Measurements from ENCODE around the gene MICAL1. TPM values are rescaled to one million over a fixed set of nuclear protein-coding genes. Genes with fewer than 3 reads are reported as not detected.
"Not testable (repeated sequence)": the region's sequence is repeated elsewhere in the genome, so short reads cannot be mapped to it uniquely, and the experiment has no call there.

Gene MICAL1
- total RNA-seq, 2 donors from 2014 or later: 136 TPM

DNA sequence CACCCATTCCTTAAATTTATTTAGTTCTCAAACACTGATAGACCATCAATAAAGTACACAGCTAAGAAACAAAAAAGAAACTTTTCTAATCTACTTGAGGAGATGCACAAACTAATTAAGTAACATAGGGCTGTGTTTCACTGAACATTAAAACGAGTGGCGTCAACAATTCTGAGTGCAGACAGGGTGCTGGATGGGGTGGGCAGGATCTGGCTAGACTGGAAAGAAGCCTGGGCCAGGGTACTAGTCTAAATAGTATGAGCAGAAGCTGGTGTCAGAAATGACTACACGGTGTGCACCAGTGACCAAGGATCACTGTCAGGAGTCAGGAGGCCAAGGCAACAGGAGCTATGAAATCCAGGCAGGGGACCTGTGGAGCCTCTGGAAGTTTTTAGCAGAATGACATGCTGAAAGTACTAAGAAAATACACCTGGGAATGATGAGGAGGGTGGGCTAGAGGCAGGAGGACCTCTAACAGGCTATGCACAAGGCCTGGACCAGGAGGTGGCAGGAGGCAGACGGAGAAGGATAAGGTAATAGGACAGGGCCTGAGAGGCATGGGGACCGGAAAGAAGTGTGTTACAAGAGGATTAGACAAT lies 14.1 kb upstream of the MICAL1 start:
- Mint-ChIP-seq H3K27me3 (no peaks in the 10 kb centered on the region), H3K27ac (peak overlapping the region; percentile 67), H3K36me3 (ENCODE audit: low read depth) (peaks cover 24% of the 10 kb centered on the region), H3K4me3 (no peak overlapping the region), H3K4me1 (peaks cover 45% of the 10 kb centered on the region)
- no peaks in the 10 kb centered on the region for H3K9me3 ChIP-seq (ENCODE audit: control insufficient read depth, low read length, poor library complexity, severe bottlenecking)
- DNase-seq (no peak), ATAC-seq (no peak)

DNA sequence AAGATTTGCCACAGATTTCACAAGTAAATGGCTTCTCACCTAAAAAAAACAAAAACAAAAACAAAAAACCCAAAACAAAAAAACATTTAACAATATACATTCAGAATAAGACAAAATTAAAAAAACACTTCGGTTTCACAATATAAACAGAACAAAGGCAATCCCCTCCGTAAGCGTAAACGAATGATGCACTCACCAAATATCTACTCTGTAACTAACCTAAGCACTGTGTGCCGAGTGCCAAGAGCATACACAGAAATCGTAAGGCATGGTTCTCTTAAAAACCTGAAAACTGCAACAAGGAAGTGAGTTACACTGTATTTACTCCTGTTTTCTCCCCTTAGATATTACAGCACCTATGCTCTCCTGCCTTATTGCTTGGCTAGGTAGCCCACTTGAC lies 12.1 kb upstream of the MICAL1 start:
- peak overlapping the region; percentile 67 for H3K27ac Mint-ChIP-seq

DNA sequence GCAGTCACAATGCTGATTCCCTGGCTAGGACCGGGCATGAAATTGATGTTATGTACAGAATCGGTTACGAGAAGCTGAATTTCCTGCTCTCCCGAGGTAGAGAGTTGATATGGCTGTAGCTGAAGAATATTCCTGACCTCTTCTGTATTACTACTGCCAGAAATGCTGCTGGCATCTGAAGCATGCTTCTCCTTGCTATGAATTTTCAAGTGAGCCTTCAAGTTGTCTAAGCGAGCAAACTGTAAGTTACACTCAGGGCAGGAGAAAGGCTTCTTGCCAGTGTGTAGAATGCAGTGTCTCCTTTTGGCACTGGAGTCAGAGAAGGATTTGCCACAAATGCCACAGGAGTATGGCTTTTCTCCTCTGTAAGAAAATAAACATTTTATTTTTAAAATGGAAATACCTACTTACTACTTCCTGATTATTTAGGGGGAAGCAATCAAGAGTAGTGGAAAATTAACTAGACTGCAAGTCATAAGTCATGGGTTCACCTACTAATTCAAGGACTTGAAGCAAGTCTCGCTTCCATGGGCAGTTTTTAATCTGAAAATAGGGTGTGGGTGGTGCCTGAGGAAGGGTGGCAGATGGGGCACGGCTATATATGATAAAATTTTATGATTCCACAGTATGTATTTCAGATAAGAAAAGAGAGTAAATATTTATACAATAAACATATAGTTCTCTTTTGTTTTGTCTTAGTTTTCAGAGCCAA lies 10.8 kb upstream of the MICAL1 start:
- Mint-ChIP-seq H3K27ac (peak overlapping the region; percentile 67), H3K4me3 (no peak overlapping the region), H3K4me1 (peaks cover 31% of the 10 kb centered on the region), H3K27me3 (no peaks in the 10 kb centered on the region), H3K36me3 (ENCODE audit: low read depth) (peaks cover 20% of the 10 kb centered on the region)
- no peaks in the 10 kb centered on the region for H3K9me3 ChIP-seq (ENCODE audit: control insufficient read depth, low read length, poor library complexity, severe bottlenecking)
- ATAC-seq (no peak), DNase-seq (no peak)

More for the DNA sequence above, 12.1 kb upstream of the MICAL1 start:
- Mint-ChIP-seq H3K27me3 (no peaks in the 10 kb centered on the region), H3K4me3 (no peak overlapping the region), H3K36me3 (ENCODE audit: low read depth) (peaks cover 17% of the 10 kb centered on the region), H3K4me1 (peaks cover 37% of the 10 kb centered on the region)
- H3K9me3 ChIP-seq (ENCODE audit: control insufficient read depth, low read length, poor library complexity, severe bottlenecking): no peaks in the 10 kb centered on the region
- DNase-seq (no peak), ATAC-seq (no peak)

DNA sequence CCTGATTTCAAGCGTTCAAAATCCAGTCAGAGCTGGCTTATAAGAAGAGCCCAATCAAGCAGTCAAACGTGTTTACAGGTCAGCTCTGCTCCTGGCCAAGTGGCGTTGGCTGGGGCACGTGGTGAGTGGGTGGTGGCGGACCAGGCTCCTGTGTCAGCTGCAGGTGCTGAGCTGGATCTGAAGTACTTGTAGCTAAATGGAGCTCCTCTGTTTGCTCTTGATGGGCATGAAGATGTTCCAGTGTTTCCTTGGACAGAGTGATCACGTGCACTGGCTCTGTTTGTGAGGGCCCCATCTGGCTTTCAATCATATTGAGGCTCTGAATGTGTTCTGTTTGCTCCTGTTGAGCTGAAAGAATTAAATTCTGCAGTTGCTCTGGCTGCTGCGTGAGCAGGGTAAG lies 10.2 kb upstream of the MICAL1 start:
- DNase-seq: no peak
- peaks cover 20% of the 10 kb centered on the region for H3K36me3 Mint-ChIP-seq (ENCODE audit: low read depth)
- H3K27ac Mint-ChIP-seq: peak overlapping the region; percentile 67
- no peak overlapping the region for H3K4me3 Mint-ChIP-seq
- H3K27me3 Mint-ChIP-seq: no peaks in the 10 kb centered on the region
- H3K4me1 Mint-ChIP-seq: peaks cover 31% of the 10 kb centered on the region
- H3K9me3 ChIP-seq (ENCODE audit: control insufficient read depth, low read length, poor library complexity, severe bottlenecking): no peaks in the 10 kb centered on the region
- ATAC-seq: no peak

DNA sequence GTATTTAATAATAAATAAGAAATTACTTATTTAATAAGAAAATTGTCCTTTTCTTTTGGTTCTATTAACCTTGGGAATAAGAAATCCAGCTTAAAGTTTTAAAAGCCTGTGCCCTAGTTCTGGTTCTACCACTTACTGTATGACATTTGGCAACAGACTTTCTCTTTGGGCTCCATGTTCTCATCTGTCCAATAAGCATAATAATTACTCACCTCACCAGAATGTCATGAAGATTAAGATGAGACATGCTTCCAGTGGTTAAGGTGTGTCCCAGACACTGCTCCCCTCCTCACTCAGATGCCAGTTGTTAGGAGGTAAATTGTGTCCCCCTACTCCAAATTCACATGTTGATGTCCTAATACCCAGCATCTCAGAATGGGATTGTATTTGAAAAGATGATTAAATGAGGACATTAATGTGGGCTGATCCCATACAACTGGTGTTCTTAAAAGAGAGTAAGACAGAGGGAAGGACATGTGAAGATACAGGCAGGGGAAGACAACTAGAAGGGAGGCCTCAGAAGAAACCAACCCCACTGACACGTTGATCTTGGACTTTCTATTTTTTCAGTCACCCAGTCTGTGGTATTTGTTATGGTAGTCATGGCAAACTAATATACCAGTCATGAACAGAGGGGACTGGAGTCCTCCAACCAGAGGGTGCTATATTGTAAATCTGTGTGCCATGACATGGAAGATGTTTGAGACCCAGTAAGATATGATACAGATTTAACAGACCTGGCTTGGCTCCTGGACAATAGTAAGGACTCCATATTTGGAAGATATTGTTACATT lies 6.4 kb upstream of the MICAL1 start:
- Mint-ChIP-seq H3K36me3 (ENCODE audit: low read depth) (peaks cover 7% of the 10 kb centered on the region), H3K4me3 (no peak overlapping the region), H3K27ac (peak overlapping the region; percentile 67), H3K4me1 (peaks cover 35% of the 10 kb centered on the region), H3K27me3 (no peaks in the 10 kb centered on the region)
- peak; percentile 37 for ATAC-seq
- H3K9me3 ChIP-seq (ENCODE audit: control insufficient read depth, low read length, poor library complexity, severe bottlenecking): no peaks in the 10 kb centered on the region
- DNase-seq: no peak

DNA sequence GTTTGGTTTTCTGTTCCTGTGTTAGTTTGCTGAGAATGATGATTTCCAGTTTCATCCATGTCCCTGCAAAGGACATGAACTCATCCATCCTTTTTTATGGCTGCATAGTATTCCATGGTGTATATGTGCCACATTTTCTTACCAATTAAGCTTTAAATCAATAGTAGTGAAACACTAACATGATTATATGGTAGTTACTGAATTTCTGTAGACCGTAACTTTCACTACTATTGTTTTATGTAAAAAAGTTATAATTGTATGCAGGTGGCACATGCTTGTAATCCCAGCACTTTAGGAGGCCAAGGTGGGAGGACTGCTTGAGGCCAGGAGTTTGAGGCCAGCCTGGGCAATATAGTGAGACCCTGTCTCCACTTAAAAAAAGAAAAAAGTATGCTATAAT lies 5.6 kb upstream of the MICAL1 start:
- not testable (repeated sequence) for H3K9me3 ChIP-seq (ENCODE audit: control insufficient read depth, low read length, poor library complexity, severe bottlenecking); DNase-seq; H3K27me3 Mint-ChIP-seq; H3K36me3 Mint-ChIP-seq (ENCODE audit: low read depth); H3K4me3 Mint-ChIP-seq; ATAC-seq; H3K27ac Mint-ChIP-seq
- peaks cover 38% of the 10 kb centered on the region for H3K4me1 Mint-ChIP-seq

DNA sequence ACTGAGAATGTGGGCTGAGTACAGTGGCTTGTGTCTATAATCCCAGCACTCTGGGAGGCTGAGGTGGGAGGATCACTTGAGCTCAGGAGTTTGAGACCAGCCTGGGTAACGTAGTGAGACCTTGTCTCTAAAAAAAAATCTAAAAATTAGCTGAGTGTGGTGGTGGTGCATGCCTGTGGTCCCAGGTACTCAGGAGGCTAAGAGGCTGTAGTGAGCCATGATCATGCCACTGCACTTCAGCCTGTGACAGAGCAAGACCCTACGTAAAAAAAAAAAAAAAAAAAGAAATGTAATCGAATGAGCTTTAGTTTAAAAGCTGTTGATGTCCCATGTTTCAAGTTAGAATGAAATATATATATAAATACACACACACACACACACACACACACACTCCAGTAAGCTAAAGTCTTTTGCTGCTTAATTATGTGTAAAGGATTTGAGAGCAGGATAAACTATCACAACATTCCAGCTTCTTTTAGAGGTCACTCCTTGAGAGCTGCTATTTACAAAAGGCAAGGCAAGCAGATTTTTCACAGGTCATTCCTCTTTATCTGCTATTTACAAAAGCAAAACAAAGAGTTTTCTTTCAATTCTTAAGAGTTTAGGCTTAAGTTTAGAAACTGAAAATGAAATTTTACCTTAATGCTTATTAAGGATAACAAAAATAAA lies 4.7 kb upstream of the MICAL1 start:
- Mint-ChIP-seq H3K4me3 (no peak overlapping the region), H3K36me3 (ENCODE audit: low read depth) (peaks cover 7% of the 10 kb centered on the region), H3K27me3 (no peaks in the 10 kb centered on the region), H3K4me1 (peaks cover 33% of the 10 kb centered on the region), H3K27ac (peak overlapping the region; percentile 72)
- H3K9me3 ChIP-seq (ENCODE audit: control insufficient read depth, low read length, poor library complexity, severe bottlenecking): no peaks in the 10 kb centered on the region
- no peak for ATAC-seq
- no peak for DNase-seq

DNA sequence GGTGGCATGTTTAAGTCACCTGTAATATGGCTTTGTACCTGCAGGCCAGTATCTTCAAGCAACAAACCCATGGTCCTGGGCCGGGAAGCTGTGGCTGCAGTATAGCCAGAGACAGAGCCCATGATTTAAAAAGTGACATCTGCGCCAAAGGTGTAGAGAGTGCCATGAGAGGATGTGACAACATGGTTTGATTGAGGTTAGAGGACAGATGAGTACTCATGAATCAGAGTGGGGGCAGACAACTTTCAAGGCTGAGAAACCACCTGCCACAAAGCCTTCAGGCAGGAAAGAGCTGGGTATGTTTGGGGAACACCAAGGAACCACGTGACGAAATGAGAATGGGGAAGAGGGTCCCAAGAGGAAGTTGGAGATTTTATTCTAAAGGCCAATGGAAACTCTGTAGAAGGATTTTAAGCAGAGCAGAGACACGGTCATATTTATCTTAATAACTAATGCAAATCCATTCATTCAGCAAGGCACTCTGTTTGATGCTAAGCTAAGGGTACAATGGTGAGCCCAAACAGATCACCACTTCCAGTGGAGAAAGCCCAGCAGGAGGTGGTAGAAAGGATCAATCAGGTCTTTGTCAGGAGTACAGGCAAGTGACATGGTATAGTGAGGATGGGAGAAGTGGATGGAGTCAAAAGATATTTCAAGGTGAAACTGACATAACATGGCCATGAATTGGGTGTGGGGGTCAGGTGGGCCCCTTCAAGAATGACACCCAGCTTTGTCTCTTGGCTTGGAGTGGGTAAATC lies 3.4 kb upstream of the MICAL1 start:
- Mint-ChIP-seq H3K27me3 (no peaks in the 10 kb centered on the region), H3K27ac (peak overlapping the region; percentile 72), H3K4me3 (peak overlapping the region; percentile 13), H3K4me1 (peaks cover 36% of the 10 kb centered on the region), H3K36me3 (ENCODE audit: low read depth) (peaks cover 5% of the 10 kb centered on the region)
- no peak for DNase-seq
- no peaks in the 10 kb centered on the region for H3K9me3 ChIP-seq (ENCODE audit: control insufficient read depth, low read length, poor library complexity, severe bottlenecking)
- peak; percentile 21 for ATAC-seq

DNA sequence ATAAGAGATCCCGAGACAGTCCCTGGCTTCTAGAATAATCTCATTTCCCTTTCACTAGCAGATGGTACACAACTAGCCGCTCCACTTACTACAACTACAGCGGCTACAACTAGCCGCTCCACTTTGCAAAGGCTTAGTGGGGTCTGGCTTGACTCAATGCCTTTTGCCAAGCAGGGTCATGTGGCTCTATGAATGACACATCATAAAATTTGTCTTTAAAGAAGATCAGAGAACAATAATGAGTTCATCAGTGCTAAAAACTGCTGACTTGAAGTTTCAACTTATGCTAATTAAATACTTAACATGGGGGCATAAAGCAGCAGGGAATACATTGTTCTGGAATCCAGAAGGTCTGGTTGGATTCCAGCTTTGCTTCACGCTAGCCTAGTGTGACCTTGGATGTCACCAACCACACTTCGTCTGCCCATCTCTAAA lies 2.0 kb upstream of the MICAL1 start:
- H3K27ac Mint-ChIP-seq: peak overlapping the region; percentile 37
- H3K27me3 Mint-ChIP-seq: no peaks in the 10 kb centered on the region
- DNase-seq (no peak), ATAC-seq (no peak)
- H3K4me3 Mint-ChIP-seq: no peak overlapping the region
- H3K36me3 Mint-ChIP-seq (ENCODE audit: low read depth): peaks cover 5% of the 10 kb centered on the region
- peaks cover 38% of the 10 kb centered on the region for H3K4me1 Mint-ChIP-seq
- H3K9me3 ChIP-seq (ENCODE audit: control insufficient read depth, low read length, poor library complexity, severe bottlenecking): no peaks in the 10 kb centered on the region

DNA sequence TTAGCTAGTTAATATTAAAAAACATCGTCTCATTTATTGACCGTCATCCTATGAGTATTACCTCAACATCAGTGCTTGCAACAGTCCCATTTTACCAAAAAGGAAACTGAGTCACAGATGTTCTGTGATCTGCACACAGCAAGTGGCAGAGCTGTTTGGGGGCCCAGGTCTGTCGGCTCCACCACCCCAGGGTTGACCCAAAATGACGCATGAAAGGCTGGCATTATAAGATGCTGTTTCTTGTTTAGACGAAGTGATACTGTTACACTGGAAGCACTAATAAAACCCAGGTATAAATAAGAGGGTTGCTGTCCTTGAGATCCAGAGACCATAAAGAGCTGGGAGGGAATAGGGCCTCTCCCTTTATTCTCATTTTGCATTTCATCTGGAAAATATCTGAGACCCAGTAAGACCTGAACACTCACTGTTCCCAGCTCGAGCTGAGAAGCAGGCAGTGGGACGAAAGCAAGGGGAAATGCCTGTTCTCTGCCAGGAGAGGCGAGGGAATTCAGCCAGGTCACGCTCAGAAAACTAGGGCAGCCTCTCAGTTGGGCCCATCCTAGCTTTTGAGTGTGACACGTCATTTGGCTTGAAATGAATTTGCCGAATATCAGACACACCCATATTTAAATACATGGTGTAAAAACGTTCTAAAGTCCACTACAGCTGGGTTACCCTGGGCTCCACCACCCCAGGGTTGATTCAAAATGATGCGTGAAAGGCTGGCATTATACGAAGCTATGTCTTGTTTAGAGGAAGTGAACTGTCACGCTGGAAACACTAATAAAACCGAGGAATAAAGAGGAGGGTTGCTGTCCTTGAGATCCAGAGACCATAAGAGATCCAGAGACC lies 1.4 kb upstream of the MICAL1 start:
- DNase-seq: no peak
- peaks cover 1% of the 10 kb centered on the region for H3K36me3 Mint-ChIP-seq (ENCODE audit: low read depth)
- H3K4me3 Mint-ChIP-seq: peak overlapping the region; percentile 99
- H3K27ac Mint-ChIP-seq: peak overlapping the region; percentile 37
- peaks cover 35% of the 10 kb centered on the region for H3K4me1 Mint-ChIP-seq
- ATAC-seq: no peak
- H3K27me3 Mint-ChIP-seq: no peaks in the 10 kb centered on the region
- H3K9me3 ChIP-seq (ENCODE audit: control insufficient read depth, low read length, poor library complexity, severe bottlenecking): no peaks in the 10 kb centered on the region

DNA sequence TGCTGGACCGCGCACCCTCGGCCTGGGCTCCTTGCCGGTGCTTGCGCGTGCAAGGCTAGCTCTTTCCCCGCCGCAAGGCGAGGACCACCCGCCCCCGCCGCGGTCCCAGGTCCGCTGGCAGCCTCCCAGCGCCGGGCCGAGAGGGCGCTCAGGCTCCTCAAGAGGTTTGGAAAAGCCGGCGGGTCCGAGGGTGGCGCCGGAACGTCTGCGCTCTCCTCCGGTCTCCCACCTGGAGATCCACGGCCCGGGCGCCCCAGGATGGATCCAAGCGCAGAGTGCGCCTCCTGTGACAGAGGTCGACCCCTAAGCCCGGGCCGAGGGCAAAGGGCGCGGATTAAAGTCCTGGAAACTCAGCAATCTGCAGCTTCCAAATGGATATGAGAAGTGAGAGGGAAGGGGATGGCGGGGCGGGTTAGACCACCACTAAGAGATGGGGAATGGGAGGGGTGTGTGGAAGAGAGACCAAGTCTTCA lies 575 bp upstream of the MICAL1 start:
- Mint-ChIP-seq H3K4me3 (peak overlapping the region; percentile 99), H3K27me3 (no peaks in the 10 kb centered on the region), H3K4me1 (peaks cover 37% of the 10 kb centered on the region), H3K36me3 (ENCODE audit: low read depth) (no peaks in the 10 kb centered on the region), H3K27ac (peak overlapping the region; percentile 37)
- DNase-seq (no peak), ATAC-seq (no peak)
- H3K9me3 ChIP-seq (ENCODE audit: control insufficient read depth, low read length, poor library complexity, severe bottlenecking): no peaks in the 10 kb centered on the region

Data from T-helper 17 cell (primary cell).